Astrocyte (in vitro differentiated cells and primary cell): ENCODE data around the gene FAM90A26. TPM values are rescaled to one million over a fixed set of nuclear protein-coding genes. Genes with fewer than 3 reads are reported as not detected.
"Not testable (repeated sequence)": the region's sequence is repeated elsewhere in the genome, so short reads cannot be mapped to it uniquely, and the experiment has no call there.

Experiments used
- DNase-seq: peaks from one replicate; pipeline ENCODE4 v3.0.0-alpha.2; 2010; ENCODE audit warnings: low read depth
- FAIRE-seq: peaks from 2 replicates; lab custom pipeline; 2011; peaks lifted over from hg19 to GRCh38; lab: Jason Lieb, UNC
- H2AFZ ChIP-seq: 2 replicates; pipeline ENCODE4 v1.6.0; 2012; ENCODE audit warnings: low read depth, low read length, inconsistent platforms
- H3K27ac ChIP-seq: 2 replicates; pipeline ENCODE4 v1.5.1; 2011; ENCODE audit warnings: low read depth, low read length, inconsistent platforms
- H3K27me3 ChIP-seq: 2 replicates; pipeline ENCODE4 v1.6.0; 2011; ENCODE audit warnings: low read length, inconsistent platforms; ENCODE audit not compliant: insufficient read depth
- H3K36me3 ChIP-seq: 2 replicates; pipeline ENCODE4 v1.5.1; 2011; ENCODE audit warnings: low read length, inconsistent platforms; ENCODE audit not compliant: insufficient read depth
- H3K4me1 ChIP-seq: 2 replicates; pipeline ENCODE4 v1.5.1; 2011; ENCODE audit warnings: low read length, inconsistent platforms; ENCODE audit not compliant: insufficient read depth
- H3K4me2 ChIP-seq: 2 replicates; pipeline ENCODE4 v1.6.0; 2012; ENCODE audit warnings: low read length, inconsistent platforms
- H3K4me3 ChIP-seq: 2 replicates; pipeline ENCODE4 v1.5.1; 2011; ENCODE audit warnings: low read depth, mild to moderate bottlenecking, low read length, inconsistent platforms; ENCODE audit not compliant: insufficient read depth
- H3K79me2 ChIP-seq: 2 replicates; pipeline ENCODE4 v1.6.0; 2012; ENCODE audit warnings: mild to moderate bottlenecking, low read length, inconsistent platforms; ENCODE audit not compliant: insufficient read depth
- H3K9ac ChIP-seq: 2 replicates; pipeline ENCODE4 v1.6.0; 2012; ENCODE audit warnings: mild to moderate bottlenecking, low read length, inconsistent platforms
- H3K9me3 ChIP-seq: 2 replicates; pipeline ENCODE4 v1.5.1; 2012; ENCODE audit warnings: low read depth, mild to moderate bottlenecking, low read length, inconsistent platforms; ENCODE audit not compliant: insufficient read depth
- H4K20me1 ChIP-seq: 2 replicates; pipeline ENCODE4 v1.6.0; 2012; ENCODE audit warnings: low read length, inconsistent platforms; ENCODE audit not compliant: insufficient read depth
- H3K27ac Mint-ChIP-seq: one replicate; pipeline ENCODE4 v1.8.0; 2021; ENCODE audit warnings: mild to moderate bottlenecking, mixed read lengths; ENCODE audit not compliant: unreplicated experiment
- H3K27me3 Mint-ChIP-seq: one replicate; pipeline ENCODE4 v1.8.0; 2021; ENCODE audit warnings: low read depth, mixed read lengths; ENCODE audit not compliant: unreplicated experiment
- H3K36me3 Mint-ChIP-seq: one replicate; pipeline ENCODE4 v1.8.0; 2021; ENCODE audit warnings: low read depth, mixed read lengths; ENCODE audit not compliant: unreplicated experiment
- H3K4me1 Mint-ChIP-seq: one replicate; pipeline ENCODE4 v1.8.0; 2021; ENCODE audit warnings: low read depth, mixed read lengths; ENCODE audit not compliant: unreplicated experiment
- H3K4me3 Mint-ChIP-seq: one replicate; pipeline ENCODE4 v1.8.0; 2021; ENCODE audit warnings: mild to moderate bottlenecking, moderate library complexity, mixed read lengths; ENCODE audit not compliant: unreplicated experiment
- H3K9me3 Mint-ChIP-seq: one replicate; pipeline ENCODE4 v1.8.0; 2021; ENCODE audit warnings: mild to moderate bottlenecking, mixed read lengths; ENCODE audit not compliant: unreplicated experiment
- total RNA-seq: library from RNA; stranded (reverse); gene quantifications from 2 replicates; pipeline ENCODE4 v1.2.1, GENCODE V29; 2021

Gene FAM90A26
- total RNA-seq, 1 donor from 2014 or later = not detected

DNA sequence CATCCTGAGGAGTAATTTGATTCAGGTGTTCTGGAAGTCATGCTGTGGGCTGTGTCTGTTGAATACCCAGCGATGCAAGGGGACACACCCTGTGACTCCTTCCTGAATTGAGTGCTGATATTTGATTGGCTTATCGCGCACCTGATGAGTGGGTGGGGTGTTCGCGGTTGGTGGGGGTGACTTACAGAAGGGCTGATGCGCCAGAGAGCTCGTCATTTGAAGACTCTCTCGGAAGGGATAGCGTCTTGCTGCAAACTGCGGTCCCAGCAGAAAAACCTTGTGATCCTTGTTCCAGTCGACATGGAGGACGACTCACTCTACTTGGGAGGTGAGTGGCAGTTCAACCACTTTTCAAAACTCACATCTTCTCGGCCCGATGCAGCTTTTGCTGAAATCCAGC, 44.9 kb downstream of the FAM90A26 start, which contains the start of gene USP17L11:
USP17L11 (plus strand) TSS at position 301 of the 400 bp plus-strand sequence; CDS start at position 301, 0 bp downstream.
- H3K9ac ChIP-seq, H3K9me3 Mint-ChIP-seq, H3K4me1 Mint-ChIP-seq, H3K4me1 ChIP-seq, H3K27ac ChIP-seq, H2AFZ ChIP-seq, H3K9me3 ChIP-seq, H3K36me3 ChIP-seq, FAIRE-seq, H3K27me3 ChIP-seq, H3K36me3 Mint-ChIP-seq, H3K79me2 ChIP-seq, H4K20me1 ChIP-seq, H3K4me3 ChIP-seq, DNase-seq, H3K4me2 ChIP-seq, H3K4me3 Mint-ChIP-seq, H3K27ac Mint-ChIP-seq, H3K27me3 Mint-ChIP-seq: not testable (repeated sequence)

GRCh38 chr4:9219852-9220251, 49.6 kb downstream of the FAM90A26 start, which contains the start of gene USP17L12:
USP17L12 (plus strand) TSS chr4:9220152; CDS start chr4:9220152, 0 bp downstream.
- not testable (repeated sequence) for H3K4me1 ChIP-seq, H3K27me3 Mint-ChIP-seq, H3K27me3 ChIP-seq, FAIRE-seq, H3K9me3 ChIP-seq, H4K20me1 ChIP-seq, H3K36me3 Mint-ChIP-seq, H3K4me1 Mint-ChIP-seq, H3K4me3 Mint-ChIP-seq, H3K27ac Mint-ChIP-seq, H3K79me2 ChIP-seq, H3K4me2 ChIP-seq, H3K4me3 ChIP-seq, H2AFZ ChIP-seq, H3K9me3 Mint-ChIP-seq, DNase-seq, H3K36me3 ChIP-seq, H3K9ac ChIP-seq, H3K27ac ChIP-seq

DNA sequence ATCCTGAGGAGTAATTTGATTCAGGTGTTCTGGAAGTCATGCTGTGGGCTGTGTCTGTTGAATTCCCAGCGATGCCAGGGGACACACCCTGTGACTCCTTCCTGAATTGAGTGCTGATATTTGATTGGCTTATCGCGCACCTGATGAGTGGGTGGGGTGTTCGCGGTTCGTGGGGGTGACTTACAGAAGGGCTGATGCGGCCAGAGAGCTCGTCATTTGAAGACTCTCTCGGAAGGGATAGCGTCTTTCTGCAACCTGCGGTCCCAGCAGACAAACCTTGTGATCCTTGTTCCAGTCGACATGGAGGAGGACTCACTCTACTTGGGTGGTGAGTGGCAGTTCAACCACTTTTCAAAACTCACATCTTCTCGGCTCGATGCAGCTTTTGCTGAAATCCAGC, 54.4 kb downstream of the FAM90A26 start, which contains the start of gene USP17L13:
USP17L13 (plus strand) TSS at position 301 of the 400 bp plus-strand sequence; CDS start at position 301, 0 bp downstream.
- H3K79me2 ChIP-seq, H2AFZ ChIP-seq, H3K9me3 Mint-ChIP-seq, H3K4me1 ChIP-seq, H3K27me3 Mint-ChIP-seq, H3K4me2 ChIP-seq, H3K4me1 Mint-ChIP-seq, DNase-seq, H4K20me1 ChIP-seq, H3K4me3 Mint-ChIP-seq, H3K27ac Mint-ChIP-seq, H3K27ac ChIP-seq, H3K36me3 Mint-ChIP-seq, H3K4me3 ChIP-seq, FAIRE-seq, H3K36me3 ChIP-seq, H3K9ac ChIP-seq, H3K27me3 ChIP-seq, H3K9me3 ChIP-seq: not testable (repeated sequence)

Other genes with a start within 250 kb of the FAM90A26 start
- gene USP17L10, start 40.2 kb downstream of the FAM90A26 start, total RNA-seq = not detected in 2 replicates
- not detected in 2 replicates for gene USP17L11, start 45.0 kb downstream of the FAM90A26 start, total RNA-seq
- gene USP17L12, start 49.7 kb downstream of the FAM90A26 start, total RNA-seq = not detected in 2 replicates
- not detected in 2 replicates for gene USP17L13, start 54.5 kb downstream of the FAM90A26 start, total RNA-seq
- gene USP17L15, start 64.0 kb downstream of the FAM90A26 start, total RNA-seq = not detected in 2 replicates
- gene USP17L17, start 73.5 kb downstream of the FAM90A26 start, total RNA-seq = not detected in 2 replicates
- not detected in 2 replicates for gene USP17L18, start 78.2 kb downstream of the FAM90A26 start, total RNA-seq
- not detected in 2 replicates for gene USP17L19, start 83.0 kb downstream of the FAM90A26 start, total RNA-seq
- gene USP17L20, start 87.7 kb downstream of the FAM90A26 start, total RNA-seq = not detected in 2 replicates
- not detected in 2 replicates for gene USP17L21, start 92.5 kb downstream of the FAM90A26 start, total RNA-seq
- gene USP17L22, start 97.2 kb downstream of the FAM90A26 start, total RNA-seq = not detected in 2 replicates
- gene USP17L24, start 154.8 kb downstream of the FAM90A26 start, total RNA-seq = not detected in 2 replicates
- not detected in 2 replicates for gene USP17L25, start 159.5 kb downstream of the FAM90A26 start, total RNA-seq
- not detected in 2 replicates for gene USP17L26, start 164.2 kb downstream of the FAM90A26 start, total RNA-seq
- gene USP17L5, start 169.0 kb downstream of the FAM90A26 start, total RNA-seq = not detected in 2 replicates
- not detected in 2 replicates for gene USP17L27, start 173.7 kb downstream of the FAM90A26 start, total RNA-seq
- not detected in 2 replicates for gene USP17L28, start 178.5 kb downstream of the FAM90A26 start, total RNA-seq
- not detected in 2 replicates for gene USP17L29, start 183.2 kb downstream of the FAM90A26 start, total RNA-seq
- gene USP17L30, start 192.7 kb downstream of the FAM90A26 start, total RNA-seq = not detected in 2 replicates